Retinal pigment epithelial cell (primary cell): ENCODE data around the gene USH1C.

Source experiments
- DNase-seq: peaks from one replicate; pipeline ENCODE4 v3.0.0-alpha.2; 2010; ENCODE audit warnings: low read depth
- H3K4me3 ChIP-seq: 2 replicates; pipeline ENCODE4 v1.5.1; 2011; ENCODE audit warnings: mild to moderate bottlenecking, low read length, control low read depth, moderate library complexity
- CTCF ChIP-seq: conservative IDR thresholded peaks from 2 replicates; pipeline ENCODE4 v1.5.1; 2011; ENCODE audit warnings: low read depth, low read length, control low read depth, inconsistent platforms

The USH1C gene

GRCh38 chr11:17483505-17483904 is 60.7 kb downstream of the USH1C start:
- no peak for TF ChIP-seq CTCF
- no peak for DNase-seq
- H3K4me3 ChIP-seq = no peak overlapping the region

GRCh38 chr11:17481905-17482304 is 62.3 kb downstream of the USH1C start:
- TF ChIP-seq CTCF = no peak
- no peak for DNase-seq
- no peak overlapping the region for H3K4me3 ChIP-seq

- no peak for DNase-seq
- TF ChIP-seq CTCF = no peak
- H3K4me3 ChIP-seq = no peak overlapping the region
These were observed 64.7 kb downstream of the USH1C start for GRCh38 chr11:17479284-17480214.

GRCh38 chr11:17478070-17478469 is 66.1 kb downstream of the USH1C start:
- no peak for DNase-seq
- no peak for TF ChIP-seq CTCF

GRCh38 chr11:17477361-17477760 is 66.9 kb downstream of the USH1C start:
- TF ChIP-seq CTCF = no peak
- DNase-seq = no peak
- no peak overlapping the region for H3K4me3 ChIP-seq

More at GRCh38 chr11:17478070-17478469, 66.1 kb downstream of the USH1C start:
- no peak overlapping the region for H3K4me3 ChIP-seq

- TF ChIP-seq CTCF = no peak
- no peak for DNase-seq
- no peak overlapping the region for H3K4me3 ChIP-seq
These were observed 67.2 kb downstream of the USH1C start for GRCh38 chr11:17477084-17477333.
